ENCODE results near the gene STOM.

- TF ChIP-seq CTCF (IDR thresholded peaks at IDR 0.05 in 2 of 3, conservative IDR thresholded peaks at IDR 0.05 in 1 of 3; ENCODE audit: control insufficient read depth in 2 of 3, extremely low read depth in 1 of 3, insufficient read depth in 1 of 3, low read depth in 3 of 3, low read length in 3 of 3) (no peak), PRDM15 (CRISPR knock-in tag; IDR thresholded peaks at IDR 0.05) (no peak)
These were observed 68.2 kb downstream of the STOM start for GRCh38 chr9:121301881-121302286.

All from GM12878 (cell line).